ENCODE measurements around the gene DPP3.

DPP3 gene

GRCh38 chr11:66471142-66471541 is 9.1 kb upstream of the DPP3 start:
- Histone ChIP-seq H3K27ac (ENCODE audit: extremely low read depth, low read depth, low read length) (no peak overlapping the region), H3K4me3 (ENCODE audit: low read depth, low read length) (no peak overlapping the region), H3K9me3 (ENCODE audit: control insufficient read depth, insufficient read depth, low read depth, low read length) (no peaks in the 10 kb centered on the region), H3K4me1 (ENCODE audit: control insufficient read depth, insufficient read depth, low read length) (no peaks in the 10 kb centered on the region), H3K36me3 (ENCODE audit: control insufficient read depth in 2 of 2, insufficient read depth in 1 of 2, low read length in 2 of 2) (peaks cover 0 to 61% of the 10 kb centered on the region in 2 experiments; a peak in 2 of 3 replicates)
- POLR2A ChIA-PET: interaction anchor here (6.2 kb wide), 1 partner anchor 8 kb away, joined by 64 read pairs; the partner anchor contains the start of gene DPP3
- CTCF ChIA-PET: interaction anchor here (0.7 to 3.2 kb wide), 3 partner anchors 32 to 207 kb away, joined by 3 to 17 read pairs (median 4); partner anchors contain the start of gene MRPL11
- TF ChIP-seq PRDM1 (tag by site-specific recombination; IDR thresholded peaks at IDR 0.05) (no peak), ZNF558 (tag by site-specific recombination; IDR thresholded peaks at IDR 0.05) (no peak), ZNF514 (tag by site-specific recombination; IDR thresholded peaks at IDR 0.05) (no peak), MZF1 (tag by site-specific recombination; IDR thresholded peaks at IDR 0.05; ENCODE audit: borderline replicate concordance) (no peak), BCL11A (tag by site-specific recombination; IDR thresholded peaks at IDR 0.05; ENCODE audit: low read depth) (no peak), SETDB1 (IDR thresholded peaks at IDR 0.05; ENCODE audit: insufficient read length, low read length) (no peak), ZNF302 (tag by site-specific recombination; IDR thresholded peaks at IDR 0.05; ENCODE audit: low read depth) (no peak), ZBTB49 (tag by site-specific recombination; IDR thresholded peaks at IDR 0.05; ENCODE audit: low read depth) (no peak), BCL11B (tag by site-specific recombination; IDR thresholded peaks at IDR 0.05; ENCODE audit: low read depth) (no peak), ZNF600 (tag by site-specific recombination; IDR thresholded peaks at IDR 0.05) (no peak), KLF10 (tag by site-specific recombination; IDR thresholded peaks at IDR 0.05) (no peak), SP2 (tag by site-specific recombination; IDR thresholded peaks at IDR 0.05) (no peak)
- TF ChIP-seq, protein P1, sequence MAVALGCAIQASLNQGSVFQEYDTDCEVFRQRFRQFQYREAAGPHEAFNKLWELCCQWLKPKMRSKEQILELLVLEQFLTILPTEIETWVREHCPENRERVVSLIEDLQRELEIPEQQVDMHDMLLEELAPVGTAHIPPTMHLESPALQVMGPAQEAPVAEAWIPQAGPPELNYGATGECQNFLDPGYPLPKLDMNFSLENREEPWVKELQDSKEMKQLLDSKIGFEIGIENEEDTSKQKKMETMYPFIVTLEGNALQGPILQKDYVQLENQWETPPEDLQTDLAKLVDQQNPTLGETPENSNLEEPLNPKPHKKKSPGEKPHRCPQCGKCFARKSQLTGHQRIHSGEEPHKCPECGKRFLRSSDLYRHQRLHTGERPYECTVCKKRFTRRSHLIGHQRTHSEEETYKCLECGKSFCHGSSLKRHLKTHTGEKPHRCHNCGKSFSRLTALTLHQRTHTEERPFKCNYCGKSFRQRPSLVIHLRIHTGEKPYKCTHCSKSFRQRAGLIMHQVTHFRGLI (tag by site-specific recombination; IDR thresholded peaks at IDR 0.05): no peak
- TF ChIP-seq, protein P2, sequence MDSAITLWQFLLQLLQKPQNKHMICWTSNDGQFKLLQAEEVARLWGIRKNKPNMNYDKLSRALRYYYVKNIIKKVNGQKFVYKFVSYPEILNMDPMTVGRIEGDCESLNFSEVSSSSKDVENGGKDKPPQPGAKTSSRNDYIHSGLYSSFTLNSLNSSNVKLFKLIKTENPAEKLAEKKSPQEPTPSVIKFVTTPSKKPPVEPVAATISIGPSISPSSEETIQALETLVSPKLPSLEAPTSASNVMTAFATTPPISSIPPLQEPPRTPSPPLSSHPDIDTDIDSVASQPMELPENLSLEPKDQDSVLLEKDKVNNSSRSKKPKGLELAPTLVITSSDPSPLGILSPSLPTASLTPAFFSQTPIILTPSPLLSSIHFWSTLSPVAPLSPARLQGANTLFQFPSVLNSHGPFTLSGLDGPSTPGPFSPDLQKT (IDR thresholded peaks at IDR 0.05; ENCODE audit: borderline replicate concordance, low read depth, low read length): no peak

DNA sequence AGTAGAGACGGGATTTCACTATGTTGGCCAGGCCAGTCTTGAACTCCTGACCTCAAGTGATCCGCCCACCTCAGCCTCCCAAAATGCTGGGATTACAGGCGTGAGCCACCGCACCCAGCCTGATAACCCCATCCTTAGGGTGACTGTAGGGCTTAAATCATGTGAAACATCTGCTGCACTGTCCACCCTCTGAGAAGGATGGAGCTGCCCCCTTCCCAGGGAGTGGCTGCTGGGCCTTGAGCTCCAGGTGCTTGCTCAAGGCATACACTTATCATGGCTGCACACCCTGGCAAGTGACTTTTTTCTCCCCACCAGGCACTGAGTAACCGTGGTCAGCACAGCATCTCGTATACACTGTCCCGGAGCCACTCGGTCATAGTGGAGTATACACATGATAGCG is 8.2 kb upstream of the DPP3 start:
- POLR2A ChIA-PET: no interaction called here
- no peak for TF ChIP-seq ZNF23 (tag by site-specific recombination; IDR thresholded peaks at IDR 0.05; ENCODE audit: borderline replicate concordance)
- TF ChIP-seq ZNF311 (tag by site-specific recombination; IDR thresholded peaks at IDR 0.05; ENCODE audit: borderline replicate concordance): no peak
- Histone ChIP-seq H3K36me3 (ENCODE audit: control insufficient read depth in 2 of 2, insufficient read depth in 1 of 2, low read length in 2 of 2) (peaks cover 0 to 62% of the 10 kb centered on the region in 2 experiments; a peak in 2 of 3 replicates), H3K9me3 (ENCODE audit: control insufficient read depth, insufficient read depth, low read depth, low read length) (no peaks in the 10 kb centered on the region), H3K27ac (ENCODE audit: extremely low read depth, low read depth, low read length) (no peak overlapping the region), H3K4me3 (ENCODE audit: low read depth, low read length) (no peak overlapping the region), H3K4me1 (ENCODE audit: control insufficient read depth, insufficient read depth, low read length) (no peaks in the 10 kb centered on the region)
- CTCF ChIA-PET: no interaction called here

GRCh38 chr11:66473167-66473566 is 7.1 kb upstream of the DPP3 start:
- ChIA-PET POLR2A (interaction anchor here (0.7 kb wide), 1 partner anchor 11 kb away, joined by 3 read pairs; no protein-coding TSS in a partner anchor), CTCF (no interaction called here)
- Histone ChIP-seq H3K27ac (ENCODE audit: extremely low read depth, low read depth, low read length) (no peak overlapping the region), H3K4me1 (ENCODE audit: control insufficient read depth, insufficient read depth, low read length) (no peaks in the 10 kb centered on the region), H3K9me3 (ENCODE audit: control insufficient read depth, insufficient read depth, low read depth, low read length) (no peaks in the 10 kb centered on the region), H3K36me3 (ENCODE audit: control insufficient read depth in 2 of 2, insufficient read depth in 1 of 2, low read length in 2 of 2) (peaks cover 0 to 62% of the 10 kb centered on the region in 2 experiments; a peak in 2 of 3 replicates), H3K4me3 (ENCODE audit: low read depth, low read length) (no peak overlapping the region)
- TF ChIP-seq ZNF76 (tag by site-specific recombination; IDR thresholded peaks at IDR 0.05; ENCODE audit: borderline replicate concordance, low read depth) (no peak), ZFP3 (tag by site-specific recombination; IDR thresholded peaks at IDR 0.05; ENCODE audit: low read depth) (no peak), KLF8 (tag by site-specific recombination; IDR thresholded peaks at IDR 0.05) (no peak), ZNF155 (tag by site-specific recombination; IDR thresholded peaks at IDR 0.05) (no peak), PRDM4 (tag by site-specific recombination; IDR thresholded peaks at IDR 0.05) (no peak), ZNF623 (tag by site-specific recombination; IDR thresholded peaks at IDR 0.05) (no peak), ZNF670 (tag by site-specific recombination; IDR thresholded peaks at IDR 0.05; ENCODE audit: low read depth) (no peak), YY2 (tag by site-specific recombination; IDR thresholded peaks at IDR 0.05) (no peak)
